GM18499 (cell line): ENCODE data around the gene CRIM1.
"Not testable (repeated sequence)": the region's sequence is repeated elsewhere in the genome, so short reads cannot be mapped to it uniquely, and the experiment has no call there.

Experiments
- ATAC-seq: cut with Tn5 transposase; IDR thresholded peaks from one replicate; pipeline ENCODE4 v1.9.1; 2021; ENCODE audit warnings: moderate number of reproducible peaks; ENCODE audit not compliant: insufficient read depth, unreplicated experiment

The CRIM1 gene

DNA sequence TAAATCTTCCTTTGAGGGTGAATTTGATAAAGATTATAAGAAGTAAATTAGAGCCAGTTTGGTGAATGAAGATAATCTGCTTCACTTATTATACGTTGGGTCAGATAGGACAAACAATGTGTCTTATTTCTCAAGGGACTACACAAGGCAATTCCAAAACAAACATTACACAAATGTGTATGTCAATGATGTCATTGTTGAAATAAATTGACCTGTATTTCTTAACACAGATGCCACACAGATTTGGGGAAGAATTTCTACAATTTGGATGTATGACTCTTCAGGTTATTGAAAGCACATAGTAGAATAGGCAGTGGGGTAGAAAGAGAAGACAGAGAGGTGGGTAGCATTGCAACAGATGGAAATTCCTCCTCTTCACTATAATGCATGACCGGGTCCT is 6.9 kb upstream of the CRIM1 start:
- no peak for ATAC-seq

DNA sequence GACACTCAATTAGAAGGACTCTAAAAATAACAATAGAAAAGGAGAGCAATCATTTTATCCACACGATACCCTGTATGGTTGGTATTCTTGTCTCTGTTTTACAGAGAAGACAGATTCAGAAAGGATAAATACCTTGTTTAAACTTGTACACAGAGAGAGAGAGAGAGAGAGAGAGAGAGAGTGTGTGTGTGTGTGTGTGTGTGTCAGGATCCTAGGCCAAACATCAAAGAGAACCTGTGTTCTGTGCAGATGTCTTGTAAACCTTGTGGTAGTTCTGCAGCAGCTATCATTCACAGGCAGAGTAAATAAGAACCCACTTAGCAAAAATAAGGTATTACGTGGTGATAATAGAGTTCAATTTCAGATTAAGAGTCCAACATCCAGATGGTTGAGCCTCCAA is 4.3 kb upstream of the CRIM1 start:
- no peak for ATAC-seq

DNA sequence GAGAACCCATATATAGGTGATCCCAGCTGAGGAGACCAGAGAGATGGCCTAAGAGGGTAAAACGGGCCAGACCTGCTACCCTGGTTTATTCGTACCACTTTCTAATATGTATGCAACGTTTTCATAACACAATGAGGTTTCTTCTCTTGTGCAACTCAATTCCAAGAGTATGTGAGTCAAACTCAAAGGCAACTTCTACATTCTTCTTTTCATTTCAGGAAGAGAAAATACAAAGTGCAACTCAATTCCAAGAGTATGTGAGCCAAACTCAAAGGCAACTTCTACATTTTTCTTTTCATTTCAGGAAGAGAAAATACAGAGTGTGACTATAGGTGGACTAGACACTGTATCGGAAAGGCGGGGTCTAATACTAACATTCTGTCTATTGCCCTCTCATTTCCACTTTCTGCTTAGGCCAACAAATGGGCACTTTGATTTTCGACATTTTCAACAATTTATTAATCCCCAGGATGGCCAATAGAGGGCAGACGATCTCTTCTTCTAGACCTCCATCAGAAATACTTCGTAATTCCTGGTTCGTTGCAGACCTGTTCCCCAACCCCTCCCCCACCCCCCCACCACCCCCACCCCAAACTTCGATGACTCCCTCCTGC is 3.7 kb upstream of the CRIM1 start:
- ATAC-seq = no peak

DNA sequence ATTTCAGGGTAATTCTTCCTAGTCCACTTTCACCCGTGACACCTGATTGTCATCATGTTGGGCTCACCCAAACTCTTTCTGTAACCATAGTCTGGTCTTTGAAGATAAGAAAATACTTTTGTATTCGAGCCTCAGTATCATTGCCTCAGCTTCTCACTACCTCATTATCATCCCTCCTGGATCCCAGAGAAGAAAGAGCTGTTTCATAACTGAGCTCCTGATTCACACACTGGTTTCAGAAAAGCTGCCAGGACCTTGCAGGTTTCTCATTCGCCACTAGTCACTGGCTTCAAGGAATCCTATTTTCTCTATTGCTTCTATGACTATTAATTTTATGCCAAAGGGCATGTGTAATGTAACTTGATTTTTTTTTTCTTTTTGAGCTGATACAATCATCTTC is 2.9 kb upstream of the CRIM1 start:
- no peak for ATAC-seq

DNA sequence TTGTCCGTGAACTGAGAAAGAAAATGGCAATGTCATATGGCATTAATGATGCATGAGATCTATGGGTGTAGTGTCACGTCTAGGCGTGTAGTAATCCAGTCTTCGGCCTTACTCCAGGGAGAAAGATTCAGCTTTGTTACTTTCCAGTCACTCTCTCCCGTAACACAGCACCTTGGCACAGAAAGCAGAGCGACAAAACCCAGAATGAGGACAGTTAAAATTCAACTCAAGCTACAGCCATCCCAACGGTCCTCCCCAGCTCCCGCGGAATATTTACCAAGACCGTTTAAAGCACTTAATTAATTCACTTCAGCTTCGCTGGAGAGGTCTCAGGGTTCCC is 797 bp upstream of the CRIM1 start:
- ATAC-seq = no peak

DNA sequence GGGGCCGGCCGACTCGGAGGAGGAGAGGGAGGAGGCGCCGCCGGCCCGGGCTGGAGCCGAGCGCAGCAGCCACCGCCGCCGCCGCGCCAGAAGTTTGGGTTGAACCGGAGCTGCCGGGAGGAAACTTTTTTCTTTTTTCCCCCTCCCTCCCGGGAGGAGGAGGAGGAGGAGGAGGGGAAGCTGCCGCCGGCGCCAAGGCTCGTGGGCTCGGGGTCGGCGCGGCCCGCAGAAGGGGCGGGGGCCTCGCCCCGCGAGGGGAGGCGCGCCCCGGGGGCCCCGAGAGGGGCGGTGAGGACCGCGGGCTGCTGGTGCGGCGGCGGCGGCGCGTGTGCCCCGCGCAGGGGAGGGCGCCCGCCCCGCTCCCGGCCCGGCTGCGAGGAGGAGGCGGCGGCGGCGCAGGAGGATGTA is 316 bp downstream of the CRIM1 start:
- no peak for ATAC-seq

DNA sequence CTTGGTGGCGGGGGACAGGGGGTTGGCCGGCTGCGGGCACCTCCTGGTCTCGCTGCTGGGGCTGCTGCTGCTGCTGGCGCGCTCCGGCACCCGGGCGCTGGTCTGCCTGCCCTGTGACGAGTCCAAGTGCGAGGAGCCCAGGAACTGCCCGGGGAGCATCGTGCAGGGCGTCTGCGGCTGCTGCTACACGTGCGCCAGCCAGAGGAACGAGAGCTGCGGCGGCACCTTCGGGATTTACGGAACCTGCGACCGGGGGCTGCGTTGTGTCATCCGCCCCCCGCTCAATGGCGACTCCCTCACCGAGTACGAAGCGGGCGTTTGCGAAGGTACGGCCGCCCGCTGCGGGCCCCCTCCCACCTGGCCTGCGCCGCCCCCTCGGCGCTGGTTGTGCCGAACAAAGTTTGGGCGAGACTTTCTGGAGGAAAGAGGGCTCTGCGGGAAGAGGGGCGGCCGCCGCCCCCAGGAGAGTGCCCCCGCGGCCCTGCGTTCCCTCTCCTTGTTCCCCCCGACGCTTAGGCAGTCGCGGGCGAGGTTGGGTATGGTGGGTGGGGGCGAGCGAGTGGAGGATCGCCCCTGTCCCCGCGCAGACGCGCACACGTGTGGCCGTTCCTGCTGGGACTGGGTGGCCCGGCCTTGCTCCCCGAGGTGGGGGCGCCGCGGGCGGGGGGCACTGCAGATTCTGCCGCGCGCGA is 866 bp downstream of the CRIM1 start:
- ATAC-seq = no peak

DNA sequence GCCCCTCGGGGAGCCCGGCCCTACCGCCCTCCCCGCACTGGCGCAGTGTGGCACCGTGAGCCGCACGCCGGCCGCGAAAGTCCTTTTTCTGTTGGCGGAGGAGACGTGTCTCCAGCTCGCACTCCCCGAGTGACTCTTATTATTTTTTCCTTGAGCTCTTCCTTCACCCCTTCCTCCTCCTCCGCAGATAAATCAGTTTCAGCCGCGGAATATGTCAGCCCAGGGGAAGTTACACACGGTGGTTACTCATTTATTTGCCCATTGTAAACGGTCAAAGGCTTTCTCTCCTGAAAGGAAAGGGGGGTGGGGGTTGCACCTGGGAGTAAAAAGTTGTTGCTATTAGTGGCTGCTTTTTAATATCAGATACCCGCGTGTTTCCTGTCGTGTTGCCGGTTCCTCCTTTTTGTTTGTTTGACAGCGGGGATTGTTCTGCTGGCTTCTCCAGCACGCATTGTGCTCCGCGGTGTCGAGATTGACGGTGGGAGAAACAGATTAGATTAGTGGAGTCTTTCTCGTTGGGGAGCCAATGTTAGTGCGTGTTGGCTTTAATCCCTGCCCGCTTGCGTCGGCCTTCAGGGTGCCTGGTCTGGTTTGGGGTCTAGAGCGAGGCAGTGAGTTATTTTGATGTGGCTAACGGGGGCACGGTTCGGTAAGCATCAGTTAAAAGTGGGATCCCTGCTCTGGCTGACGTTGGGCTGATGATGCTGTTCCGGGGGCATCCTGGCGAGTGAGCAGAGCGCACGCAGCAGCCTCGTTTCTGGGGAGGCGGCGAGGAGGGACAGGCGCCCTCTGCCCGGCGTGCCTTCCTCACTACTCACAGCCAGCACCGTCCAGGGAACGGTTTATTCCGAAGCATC is 1.6 kb downstream of the CRIM1 start:
- ATAC-seq = no peak

DNA sequence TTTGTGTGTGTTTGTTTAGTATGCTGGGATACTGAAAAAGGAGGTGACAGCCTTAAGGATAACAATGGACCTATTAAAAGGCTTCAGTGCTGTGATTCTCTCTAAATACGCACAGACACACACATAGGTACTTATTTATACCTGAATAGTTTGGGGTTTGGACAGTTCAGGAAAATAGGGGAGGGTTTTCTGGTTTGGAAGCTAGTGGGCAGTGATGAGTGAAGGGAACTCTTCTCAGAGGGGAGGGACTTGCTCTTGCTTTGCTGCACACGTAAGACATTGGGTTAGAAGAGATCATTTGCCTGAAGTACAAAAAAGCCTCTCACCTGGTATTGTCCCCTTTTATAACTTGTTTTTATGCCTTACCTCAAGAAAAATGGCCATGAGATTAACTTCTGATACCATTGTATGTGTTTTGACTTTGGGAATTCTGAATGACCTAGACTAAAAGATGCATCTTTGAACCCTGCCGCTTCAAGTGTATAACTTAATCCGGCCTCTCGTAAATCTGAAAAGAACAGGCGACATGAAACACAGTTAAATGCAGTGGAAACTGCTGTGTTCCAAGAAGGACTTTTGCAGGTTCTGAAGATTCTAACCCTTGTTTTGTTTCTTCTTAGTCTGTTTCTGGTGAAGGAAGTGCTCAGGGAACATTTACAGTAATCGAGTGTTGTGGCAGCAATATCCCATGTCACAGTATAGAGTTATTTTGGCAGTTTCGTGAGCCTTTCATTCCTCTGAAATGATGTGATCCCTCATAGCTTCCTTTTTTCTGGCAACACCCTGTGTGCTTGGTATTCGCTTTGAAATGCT is 2.5 kb downstream of the CRIM1 start:
- no peak for ATAC-seq

DNA sequence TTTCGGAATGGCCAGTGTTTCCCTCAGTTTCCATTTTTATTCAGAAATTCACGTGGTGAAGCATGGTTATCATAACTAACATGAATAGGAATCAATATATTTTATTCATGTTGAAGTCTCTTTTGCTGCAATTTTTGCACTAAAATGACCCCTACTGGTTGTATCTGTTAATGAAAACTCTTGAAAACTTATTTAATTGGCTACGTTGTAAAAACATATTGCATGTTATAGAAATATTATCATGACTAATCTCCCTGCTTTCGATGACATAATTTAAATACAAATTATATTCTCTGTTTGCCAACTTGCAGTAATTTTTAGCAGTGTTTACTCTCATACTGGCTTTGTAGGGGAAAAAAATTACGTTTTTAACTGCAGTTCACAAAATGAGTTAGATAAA is 3.5 kb downstream of the CRIM1 start:
- ATAC-seq = no peak

DNA sequence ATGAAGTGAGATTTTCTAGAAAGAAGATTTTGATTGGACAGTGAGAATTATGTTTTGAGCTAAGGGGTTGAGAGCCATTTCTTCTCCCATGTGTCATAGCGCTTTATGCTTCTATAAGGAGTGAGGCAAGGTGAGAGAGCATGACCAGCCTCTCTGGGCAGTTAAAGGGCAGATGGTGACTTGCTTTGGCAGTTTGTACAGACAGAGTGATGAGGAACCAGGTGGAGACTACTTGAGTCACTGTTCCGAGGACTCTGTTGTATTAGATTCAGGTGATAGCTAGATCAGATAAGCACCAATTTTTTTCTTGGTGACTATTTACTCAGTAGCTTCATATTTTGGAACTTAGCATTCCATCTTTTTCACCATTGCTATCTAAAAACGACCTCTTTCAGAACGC is 4.5 kb downstream of the CRIM1 start:
- ATAC-seq = no peak

DNA sequence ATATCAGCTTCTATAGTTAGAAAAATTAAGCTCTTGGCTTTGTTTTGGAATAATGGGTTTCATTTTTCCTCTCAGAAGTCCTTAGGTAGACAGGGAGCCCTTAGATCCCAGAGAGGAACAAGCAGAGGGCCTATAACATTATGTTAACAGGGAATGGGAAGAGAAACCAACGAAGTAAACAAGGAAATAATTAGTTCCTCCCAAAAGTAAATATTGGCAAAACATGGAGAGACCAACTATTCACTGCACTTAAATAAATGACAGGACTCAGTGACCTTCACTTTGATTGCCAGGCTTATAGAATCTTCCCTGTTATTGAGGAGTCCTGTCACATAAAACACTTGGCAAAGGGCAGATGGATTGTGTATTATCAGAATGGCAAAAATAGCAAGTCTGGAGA is 5.3 kb downstream of the CRIM1 start:
- ATAC-seq = no peak

DNA sequence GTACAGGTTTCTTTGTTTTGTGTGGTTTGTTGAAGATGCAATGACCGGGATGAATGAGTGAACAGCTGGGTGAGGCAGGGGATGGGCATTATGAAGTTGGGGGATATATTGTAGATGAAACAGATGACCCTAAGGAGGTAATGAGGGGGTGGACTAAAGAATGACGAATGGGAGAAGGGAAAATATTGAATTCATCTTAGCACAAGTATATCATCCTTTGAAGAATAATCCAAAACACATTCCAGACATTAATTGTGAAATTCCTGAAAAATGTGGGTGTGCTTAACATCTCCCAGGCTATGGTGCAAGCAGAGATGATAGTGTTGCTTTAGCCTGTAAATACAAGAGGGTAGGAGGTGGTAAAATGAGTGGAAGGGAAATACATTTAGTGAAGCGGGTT is 5.8 kb downstream of the CRIM1 start:
- no peak for ATAC-seq

DNA sequence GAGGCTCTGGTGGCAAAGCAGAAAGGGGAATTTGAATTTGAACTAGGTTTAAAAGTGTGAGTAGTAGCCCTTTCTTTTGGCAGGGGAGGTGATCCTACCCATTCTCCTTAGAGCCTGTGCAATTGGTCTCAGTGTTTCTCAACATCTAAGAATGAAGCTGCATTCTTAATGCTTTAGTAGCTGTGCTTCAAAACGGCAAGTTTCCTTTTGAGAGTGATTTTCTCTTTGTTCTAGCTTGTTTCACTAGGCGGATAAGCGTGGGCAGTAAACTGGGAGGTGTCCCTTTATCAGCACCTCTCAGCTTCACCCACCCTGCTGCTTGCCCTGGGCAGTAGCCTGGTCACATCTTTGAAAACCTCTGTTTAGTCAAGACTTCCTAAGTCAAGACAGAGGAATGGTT is 6.7 kb downstream of the CRIM1 start:
- ATAC-seq = no peak

DNA sequence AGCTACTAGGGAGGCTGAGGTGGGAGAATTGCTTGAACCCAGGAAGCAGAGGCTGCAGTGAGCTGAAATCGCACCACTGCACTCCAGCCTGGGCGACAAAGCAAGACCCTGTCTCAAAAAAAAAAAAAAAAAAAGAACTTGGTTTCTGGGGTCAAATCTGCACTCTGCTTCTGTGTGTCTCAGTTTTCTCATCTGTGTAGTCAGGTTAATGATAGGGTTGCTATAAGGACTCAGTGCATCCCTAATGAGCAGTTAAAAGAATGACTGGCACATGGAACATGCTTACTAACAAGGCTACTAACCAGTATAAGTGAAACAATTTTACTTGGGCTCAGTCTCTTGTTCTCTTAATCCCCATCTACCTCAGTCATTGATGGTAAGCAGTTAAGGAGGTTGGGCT is 7.5 kb downstream of the CRIM1 start:
- ATAC-seq = not testable (repeated sequence)

DNA sequence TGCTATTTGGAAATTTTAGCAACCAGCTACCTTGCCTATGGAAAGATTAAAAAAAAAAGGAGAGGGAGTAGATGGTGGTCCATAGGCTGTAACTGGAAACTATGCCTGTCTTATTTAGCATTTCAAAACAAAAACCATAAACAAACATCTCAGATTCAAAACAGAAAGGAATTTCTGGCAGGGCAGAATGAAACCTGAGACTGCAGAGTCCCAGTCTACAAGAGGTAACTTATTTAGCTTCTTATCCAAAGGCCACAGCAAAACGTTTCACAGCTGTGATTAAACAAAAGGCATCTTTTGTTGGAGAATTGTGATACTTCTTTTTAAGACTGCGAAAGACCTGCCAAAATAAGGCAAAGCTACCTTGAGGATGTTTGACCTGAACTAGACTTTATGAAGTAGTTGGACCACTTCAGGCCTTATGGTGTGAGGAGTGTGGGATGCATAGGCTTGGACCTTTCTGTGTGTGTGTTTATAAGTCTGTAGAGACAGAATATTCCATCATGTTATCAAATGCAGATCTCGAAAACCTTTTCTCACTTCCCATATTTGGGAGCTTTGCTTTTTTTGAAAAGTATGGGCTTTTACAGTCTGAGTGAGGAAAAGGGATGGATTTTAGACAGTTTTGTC is 11.0 kb downstream of the CRIM1 start:
- no peak for ATAC-seq

DNA sequence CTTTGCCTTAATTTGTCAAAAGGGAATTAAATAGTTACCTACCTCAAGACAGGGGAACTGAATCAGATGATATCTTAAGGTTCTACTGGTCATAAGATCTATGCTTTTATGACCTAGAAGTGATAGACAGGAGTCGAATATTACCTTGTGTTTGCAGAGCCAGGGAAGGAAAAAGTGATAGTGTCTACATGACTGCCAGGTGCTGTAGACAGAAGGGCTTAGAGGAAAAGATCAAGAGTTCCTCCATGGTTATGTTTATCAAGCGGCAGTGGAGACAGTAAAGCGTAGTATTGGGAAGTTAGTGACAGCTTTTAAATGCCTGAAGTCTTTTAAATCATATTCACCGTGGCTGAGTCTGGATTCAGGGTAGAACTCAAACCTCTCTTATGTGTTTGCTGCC is 11.9 kb downstream of the CRIM1 start:
- ATAC-seq = no peak

DNA sequence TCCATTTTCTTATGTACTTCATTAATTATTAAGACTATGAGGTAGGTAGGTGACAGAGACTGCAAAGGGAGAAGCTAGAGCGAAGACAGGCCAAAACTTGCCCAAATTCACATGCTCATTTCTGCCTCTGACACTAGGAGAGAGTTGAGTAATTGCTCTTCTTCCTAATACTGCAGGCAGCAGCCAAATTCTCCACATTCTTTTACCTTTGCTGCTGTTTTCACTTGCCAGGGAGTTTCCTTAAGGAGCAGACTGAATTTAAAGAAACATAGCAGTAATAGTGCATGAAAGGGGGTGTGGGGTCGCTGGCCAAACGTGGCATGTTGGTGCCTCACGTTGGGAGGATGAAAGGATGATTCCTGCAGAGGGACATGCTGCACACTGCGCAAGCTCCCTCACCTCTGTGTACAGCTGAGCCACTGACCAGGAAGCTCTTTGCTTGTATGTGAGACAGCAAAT is 12.3 kb downstream of the CRIM1 start:
- no peak for ATAC-seq

DNA sequence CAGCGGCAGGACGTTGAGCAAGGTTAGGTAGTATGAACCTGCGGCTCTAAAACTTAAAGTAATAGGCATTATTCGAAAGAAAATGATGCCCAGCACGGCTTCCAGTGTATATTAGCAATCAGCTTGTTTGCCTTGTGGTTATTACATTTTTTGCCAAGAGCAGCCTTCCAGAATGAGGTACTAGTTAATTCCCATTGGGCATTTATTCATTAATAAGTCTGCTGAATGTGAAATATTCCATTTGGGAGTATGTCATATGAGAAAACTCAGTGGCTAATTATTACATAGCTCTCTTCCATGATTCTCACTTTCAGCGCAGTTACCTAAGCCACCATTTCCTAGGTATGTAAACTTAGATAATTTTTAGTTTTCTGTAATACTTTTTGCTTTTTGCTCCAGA is 12.9 kb downstream of the CRIM1 start:
- no peak for ATAC-seq

DNA sequence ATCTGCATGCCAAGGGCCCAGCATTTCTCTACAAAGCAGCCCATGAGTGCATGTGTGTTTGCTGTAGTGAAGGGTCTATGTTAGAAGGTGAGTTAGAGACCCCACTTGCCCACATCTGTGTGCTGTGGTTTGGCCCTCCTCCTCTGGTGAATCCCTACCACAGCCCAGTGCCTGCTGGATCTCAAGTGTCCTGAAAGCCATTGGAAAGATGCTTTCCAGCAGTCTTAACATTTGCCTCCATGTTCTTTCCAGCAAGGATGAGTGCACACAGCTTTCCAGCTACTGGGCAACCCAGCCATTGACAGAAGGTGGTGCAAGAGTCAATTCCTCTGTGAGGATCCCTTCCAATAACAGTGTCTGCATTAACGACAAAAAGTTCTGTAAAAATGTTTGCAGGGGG is 13.6 kb downstream of the CRIM1 start:
- no peak for ATAC-seq
